NCI-H2196 treated with DMSO at 0.1 percent for 48 hours (cell line): Measurements from ENCODE around the gene LGR5.
"Not testable (repeated sequence)": the region's sequence is repeated elsewhere in the genome, so short reads cannot be mapped to it uniquely, and the experiment has no call there.

Experiments
- DNase-seq: peaks from one replicate; lab custom pipeline; 2025; ENCODE audit not compliant: unreplicated experiment; lab: John Stamatoyannopoulos, UW

Gene LGR5

DNA sequence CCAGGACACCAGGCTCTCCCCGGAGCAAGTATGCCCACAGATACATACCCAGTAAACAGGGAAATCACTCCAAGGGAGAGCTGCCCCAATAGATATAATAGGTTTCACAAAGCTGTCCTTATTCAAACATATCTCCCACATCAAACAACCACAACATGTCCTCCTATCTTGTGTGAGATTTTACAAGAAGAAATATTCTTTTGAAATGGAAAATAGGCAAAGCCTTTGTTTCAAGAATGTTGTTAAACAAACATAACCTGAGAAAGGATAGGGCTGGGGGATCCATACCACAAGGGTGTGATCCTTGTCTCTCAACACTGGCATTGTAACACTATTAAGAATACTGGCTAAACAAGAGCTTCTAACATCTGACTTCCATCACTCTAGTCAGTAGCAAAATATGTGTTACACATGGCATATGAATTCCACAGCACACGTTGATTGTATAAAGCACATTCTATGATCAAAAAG is 32.9 kb downstream of the LGR5 start:
- no peak for DNase-seq

DNA sequence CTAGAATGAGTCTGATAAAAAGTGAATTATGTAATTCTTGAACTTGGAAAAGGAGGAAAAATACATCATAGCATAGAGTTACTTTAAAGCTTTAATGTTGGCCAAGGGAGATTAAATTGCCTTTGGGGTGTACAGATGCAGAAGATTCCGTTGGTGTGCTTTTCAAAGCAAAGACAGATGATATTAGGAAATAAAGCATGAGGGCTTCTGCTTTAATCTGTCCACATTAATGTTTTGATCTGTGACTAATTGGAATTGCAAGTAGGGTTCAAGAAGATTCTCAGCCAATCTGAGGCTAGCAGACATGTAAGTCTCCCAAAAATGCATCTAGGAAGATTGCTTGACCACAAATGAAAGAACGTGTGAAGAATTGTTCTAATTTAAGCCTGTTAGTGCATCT is 35.2 kb downstream of the LGR5 start:
- no peak for DNase-seq

DNA sequence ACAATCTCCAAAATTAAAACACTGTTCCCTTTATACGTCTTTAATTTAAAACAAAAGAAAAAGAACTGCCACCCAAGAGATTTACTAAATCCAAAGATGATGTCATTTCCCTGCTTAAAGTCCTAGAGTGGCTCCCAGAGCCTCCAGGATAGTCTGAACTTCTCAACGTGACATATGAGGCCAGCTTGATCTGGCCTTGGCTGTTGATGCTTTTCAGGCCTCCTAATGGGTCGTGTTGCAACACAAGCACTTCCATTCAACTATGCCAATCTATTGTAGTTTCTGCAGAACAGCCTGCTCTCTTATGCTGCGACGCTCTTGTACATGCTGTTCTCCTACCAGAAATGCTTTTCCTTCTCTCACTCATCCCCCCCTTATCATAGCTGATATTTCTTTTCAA is 35.7 kb downstream of the LGR5 start:
- no peak for DNase-seq

DNA sequence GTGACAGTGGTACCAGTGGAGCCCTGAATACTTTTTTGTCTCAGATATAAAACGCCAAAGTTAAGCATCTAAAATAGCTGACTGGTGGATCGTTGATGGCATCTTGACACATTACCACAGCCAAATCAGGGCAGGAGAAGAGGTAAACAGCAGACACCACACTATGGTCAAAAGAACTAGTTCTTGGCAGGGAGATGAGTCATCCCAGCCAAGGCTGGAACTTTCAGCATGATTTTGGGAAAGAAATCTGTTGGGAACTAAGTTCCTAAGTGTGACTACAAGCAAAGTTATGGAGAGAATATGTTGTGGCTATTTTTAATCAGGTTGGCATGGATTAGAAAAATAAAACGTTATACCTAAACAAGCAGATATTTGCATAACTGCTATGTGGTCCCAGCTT is 36.9 kb downstream of the LGR5 start:
- DNase-seq = no peak

DNA sequence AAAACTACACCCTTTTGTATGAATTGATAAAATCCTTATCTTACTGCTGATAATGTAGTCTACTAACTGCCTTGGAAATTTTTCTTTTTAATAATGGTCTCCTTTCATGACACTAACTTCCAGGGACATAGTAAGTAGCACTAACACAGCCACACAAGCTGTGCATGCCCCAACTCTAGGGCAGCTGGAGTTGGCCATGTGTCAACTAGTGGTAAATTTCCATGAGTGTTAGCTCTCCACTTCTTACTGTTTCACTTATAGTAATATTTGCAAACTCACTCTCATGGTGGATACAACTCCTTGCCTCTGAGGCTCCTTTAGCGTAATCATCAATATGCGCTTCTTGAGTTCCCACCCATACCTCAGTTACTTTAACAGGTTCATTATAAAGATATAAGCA is 38.0 kb downstream of the LGR5 start:
- DNase-seq = no peak

DNA sequence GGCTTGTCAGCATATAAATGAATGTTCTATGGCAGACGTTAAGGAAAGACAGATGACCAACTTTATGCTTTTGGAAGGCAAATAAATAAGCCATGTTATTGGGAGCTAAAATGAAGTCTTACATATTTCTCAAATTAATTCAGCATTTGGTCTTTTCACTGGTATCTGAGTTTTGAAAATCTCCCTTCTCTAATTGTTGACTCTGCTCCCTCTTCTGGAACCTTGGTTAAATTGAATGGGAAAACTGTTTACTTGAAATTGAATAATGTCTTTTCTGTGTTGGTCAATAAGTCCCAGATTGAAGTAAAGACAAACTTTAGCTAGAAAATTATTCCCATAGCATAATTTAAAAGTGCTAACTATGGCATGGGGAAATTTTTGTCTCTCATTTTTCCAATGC is 38.7 kb downstream of the LGR5 start:
- DNase-seq = no peak

DNA sequence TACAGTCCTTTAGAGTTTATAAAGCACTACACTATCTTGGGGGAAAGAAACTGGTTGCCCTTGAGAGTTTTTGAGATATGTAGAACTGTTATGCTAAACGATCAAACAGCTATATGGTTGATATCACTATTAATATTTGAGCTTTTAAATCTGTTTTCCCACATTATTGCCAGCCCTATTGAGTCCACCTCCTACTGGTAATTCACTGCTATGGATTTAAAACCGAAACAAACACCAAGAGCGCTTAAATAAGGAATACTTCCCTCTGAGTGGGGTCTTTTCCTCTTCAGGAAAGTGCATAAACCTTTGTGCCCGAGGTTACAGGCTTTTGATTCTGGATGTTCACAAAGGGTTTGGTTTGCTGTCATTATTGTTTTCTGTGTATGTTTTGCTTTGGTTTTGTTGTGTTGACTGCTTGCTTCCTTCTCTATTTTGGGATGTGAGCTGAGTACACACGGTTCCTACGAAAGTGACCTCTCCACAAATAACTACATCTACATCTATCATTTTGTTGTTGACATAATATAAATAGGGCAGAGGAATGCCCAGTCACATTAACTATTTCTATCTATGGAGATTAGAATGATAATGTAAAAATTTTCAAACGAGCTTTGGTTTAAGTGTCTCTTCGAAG is 44.8 kb downstream of the LGR5 start:
- no peak for DNase-seq

DNA sequence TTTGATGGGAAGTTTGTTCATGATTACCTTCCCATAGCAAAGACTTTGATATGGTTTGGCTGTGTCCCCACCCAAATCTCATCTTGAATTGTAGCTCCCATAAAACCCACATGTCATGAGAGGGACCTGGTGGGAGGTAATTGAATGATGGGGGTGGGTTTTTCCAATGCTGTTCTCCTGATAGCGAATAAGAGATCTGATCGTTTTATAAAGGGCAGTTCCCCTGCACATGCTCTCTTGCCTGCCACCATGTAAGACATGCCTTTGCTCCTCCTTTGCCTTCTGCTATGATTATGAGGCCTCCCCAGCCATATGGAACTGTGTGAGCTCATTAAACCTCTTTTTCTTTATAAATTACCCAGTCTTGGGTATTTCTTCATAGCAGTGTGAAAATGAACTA is 51.2 kb downstream of the LGR5 start:
- DNase-seq = not testable (repeated sequence)

DNA sequence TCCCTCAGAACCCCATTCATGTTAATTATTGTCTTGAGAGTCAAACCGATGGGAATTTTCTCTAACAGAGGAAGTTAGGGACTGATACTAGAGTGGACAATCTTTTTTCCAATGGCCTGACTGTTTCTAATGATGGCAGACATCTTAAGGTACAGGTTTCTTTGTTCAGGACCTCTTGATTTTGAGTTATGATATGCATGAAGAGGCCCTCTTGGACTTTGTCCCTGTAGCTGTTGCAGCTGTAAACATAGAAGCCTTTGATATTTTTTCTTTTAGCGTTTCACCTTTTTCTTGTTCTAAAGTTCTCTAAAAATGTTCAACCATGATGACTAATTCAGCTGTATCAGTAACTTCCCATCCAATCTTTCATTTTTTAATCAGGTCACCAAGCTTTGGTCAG is 53.0 kb downstream of the LGR5 start:
- no peak for DNase-seq

DNA sequence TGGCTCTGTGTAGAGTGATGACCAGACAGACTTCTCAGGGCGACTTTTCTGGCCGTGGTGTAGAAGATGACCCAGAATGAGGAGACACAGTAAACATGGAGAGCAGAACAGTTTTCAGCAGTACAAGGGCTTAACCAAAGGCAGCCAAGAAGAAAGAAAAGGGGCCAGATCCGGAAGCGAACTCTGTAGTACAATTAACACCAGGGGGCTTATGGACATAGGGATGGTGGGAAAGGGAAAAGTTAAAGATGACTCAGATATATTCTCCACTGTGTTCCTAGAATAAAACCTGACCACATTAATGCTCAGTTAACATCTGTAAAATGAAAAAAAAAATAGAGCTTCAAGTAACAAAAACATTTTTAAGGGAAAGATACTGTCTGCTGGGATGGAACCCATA is 60.2 kb downstream of the LGR5 start:
- no peak for DNase-seq

DNA sequence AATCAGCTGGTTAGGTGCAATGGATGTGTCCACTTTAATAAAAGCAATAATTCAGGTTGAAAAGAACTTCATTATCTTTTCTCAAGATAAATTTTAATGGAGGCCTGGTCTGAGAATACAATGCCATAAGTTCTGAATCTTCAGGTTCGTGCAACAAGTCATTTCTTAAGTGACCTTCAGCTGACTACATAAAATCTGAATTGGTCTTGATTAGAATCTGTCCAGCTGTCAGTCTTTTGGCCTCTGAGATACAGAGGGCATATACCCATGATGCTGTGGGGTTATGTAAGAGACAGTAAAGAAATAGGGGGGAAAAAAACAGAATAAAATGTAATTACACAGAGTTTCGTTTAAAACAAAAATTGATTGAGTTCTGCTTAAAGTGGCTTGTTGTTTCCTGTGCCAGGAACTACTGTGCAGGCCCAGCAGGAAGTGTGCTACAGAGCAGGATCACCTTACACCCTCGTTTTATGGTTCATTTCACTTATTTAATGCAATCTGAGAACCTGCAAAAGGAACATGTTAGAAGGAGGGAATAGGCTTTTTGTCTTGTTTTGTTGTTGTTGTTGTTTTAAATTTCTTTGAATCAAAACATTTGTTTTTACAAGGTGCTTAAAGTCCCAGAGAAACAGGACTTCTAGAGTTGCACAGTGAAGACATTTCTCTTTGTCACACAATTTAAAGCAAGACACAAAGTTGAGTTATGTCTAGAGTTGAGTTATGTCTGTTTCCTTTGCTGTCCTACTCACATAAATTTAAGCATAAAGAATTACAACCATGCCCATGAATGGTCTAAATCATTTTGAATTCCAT is 64.2 kb downstream of the LGR5 start:
- DNase-seq = peak; percentile 3

DNA sequence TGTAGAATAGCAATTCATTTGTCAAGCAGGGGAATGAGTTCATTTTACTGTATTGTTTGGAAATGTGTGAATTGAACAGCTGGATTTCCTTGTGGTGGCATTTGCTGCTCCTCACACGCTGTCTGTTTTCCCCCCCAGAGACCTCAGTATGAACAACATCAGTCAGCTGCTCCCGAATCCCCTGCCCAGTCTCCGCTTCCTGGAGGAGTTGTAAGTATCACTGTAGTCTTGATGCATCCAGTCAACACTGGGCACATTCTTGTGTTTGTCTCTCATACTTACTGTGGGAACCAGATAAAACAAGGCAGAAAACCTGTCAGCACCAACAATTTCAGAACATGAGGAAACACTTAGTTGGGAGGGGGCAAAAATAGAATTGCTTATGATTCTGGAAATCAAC is 64.9 kb downstream of the LGR5 start:
- DNase-seq = no peak

DNA sequence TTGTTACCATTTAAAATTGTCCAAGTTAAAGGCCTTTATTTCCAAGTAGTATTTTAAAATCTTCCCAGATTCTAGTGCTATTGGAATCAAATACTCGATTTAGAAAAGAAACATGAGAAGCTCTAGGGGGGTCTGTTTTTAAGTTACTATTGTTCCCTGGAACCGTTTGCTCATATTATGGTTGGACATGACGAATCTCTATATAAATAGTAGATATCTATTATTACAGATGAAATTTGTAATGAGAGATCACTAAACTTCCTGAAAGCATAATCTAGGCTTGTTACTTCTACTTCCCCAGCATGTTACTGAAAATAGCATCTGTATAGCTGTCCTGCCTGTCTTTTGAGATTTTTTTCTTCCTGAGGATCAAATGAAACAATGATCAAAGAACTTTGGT is 70.1 kb downstream of the LGR5 start:
- DNase-seq = no peak

DNA sequence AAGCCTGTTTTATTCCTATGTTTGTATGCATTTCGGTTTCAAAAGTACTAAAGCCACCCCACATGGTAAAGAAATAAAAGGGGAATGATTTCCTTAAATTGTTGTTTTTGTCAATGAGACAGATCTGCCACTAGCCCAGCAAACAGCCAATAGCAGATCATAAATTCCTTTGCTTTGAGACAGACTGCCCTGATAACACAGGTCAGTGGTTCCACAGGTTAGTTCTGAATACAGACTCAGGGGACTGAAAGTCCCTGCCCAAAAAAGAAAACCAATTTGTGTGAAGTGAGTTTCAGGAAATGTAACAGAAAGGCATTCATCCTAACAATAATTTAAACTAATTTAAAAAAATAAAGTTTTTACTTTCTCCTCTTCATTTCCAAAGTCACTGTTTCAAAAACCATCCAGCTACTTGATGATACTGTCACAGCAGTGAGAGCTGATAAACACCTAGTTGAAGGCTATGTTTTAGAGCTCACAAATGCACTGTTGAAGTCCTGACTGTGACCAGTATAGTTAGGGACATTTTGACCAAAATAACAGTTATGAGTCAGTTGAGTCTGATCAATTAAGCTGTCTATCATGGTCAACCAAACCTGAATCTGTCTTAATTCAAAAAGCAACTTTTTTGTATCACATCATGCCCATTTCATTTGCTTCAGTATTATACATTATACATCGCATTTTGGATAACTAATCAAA is 77.7 kb downstream of the LGR5 start:
- no peak for DNase-seq

DNA sequence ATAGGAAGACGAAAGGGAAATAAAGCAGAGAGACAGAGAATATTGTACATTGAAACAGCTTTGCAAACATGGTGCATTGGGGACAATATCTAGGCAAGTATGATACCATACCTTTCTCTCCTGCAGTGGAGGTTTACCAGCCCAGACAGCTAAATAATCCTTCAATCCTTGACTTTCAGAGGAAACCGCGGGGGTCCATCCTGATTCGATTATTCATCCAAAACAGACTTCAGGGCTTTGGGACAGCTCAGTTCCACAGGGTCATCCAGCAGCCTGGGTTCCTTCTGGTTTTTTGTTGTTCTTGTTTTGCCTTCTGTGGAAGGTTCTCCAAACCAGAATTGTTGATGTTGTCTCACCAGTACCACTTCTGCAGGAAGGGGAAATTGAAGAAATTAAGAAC is 81.5 kb downstream of the LGR5 start:
- DNase-seq = no peak

DNA sequence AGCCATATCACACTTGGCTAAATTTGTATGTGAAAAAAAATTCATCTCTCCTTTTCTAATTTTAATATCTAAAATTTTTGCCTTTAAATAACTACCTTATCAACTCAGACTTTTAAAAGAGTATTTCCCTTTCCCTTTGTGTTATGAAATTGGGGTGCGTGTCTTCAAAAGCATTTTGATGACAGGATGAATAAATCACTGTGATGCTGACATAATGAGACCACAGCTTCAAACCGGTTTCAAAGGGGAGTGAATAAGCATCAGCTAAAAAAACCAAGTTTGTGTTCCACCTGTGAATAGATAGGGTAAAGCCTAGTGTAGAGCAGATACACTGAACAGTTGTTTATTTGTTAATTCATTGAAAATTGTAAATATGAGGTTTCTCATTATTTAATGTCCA is 85.0 kb downstream of the LGR5 start:
- DNase-seq = no peak

DNA sequence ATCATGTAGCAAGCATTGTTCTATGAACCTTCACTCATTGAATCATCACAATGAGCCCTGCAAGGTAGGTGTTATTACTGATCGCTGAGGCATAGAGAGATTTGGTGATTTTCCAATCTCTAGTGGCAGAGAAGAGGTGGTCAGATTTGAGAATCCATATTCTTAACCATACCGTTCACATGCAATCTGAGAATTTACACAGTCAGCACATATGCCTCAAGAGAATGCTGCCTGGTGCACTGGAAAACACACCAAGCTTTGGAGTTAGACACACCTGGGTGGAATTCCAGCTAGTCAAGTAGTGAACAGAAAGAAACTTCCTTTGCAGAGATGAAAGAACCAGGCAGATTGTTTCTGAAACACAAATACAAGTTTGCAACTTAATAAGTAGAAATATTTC is 94.1 kb downstream of the LGR5 start:
- DNase-seq = no peak

DNA sequence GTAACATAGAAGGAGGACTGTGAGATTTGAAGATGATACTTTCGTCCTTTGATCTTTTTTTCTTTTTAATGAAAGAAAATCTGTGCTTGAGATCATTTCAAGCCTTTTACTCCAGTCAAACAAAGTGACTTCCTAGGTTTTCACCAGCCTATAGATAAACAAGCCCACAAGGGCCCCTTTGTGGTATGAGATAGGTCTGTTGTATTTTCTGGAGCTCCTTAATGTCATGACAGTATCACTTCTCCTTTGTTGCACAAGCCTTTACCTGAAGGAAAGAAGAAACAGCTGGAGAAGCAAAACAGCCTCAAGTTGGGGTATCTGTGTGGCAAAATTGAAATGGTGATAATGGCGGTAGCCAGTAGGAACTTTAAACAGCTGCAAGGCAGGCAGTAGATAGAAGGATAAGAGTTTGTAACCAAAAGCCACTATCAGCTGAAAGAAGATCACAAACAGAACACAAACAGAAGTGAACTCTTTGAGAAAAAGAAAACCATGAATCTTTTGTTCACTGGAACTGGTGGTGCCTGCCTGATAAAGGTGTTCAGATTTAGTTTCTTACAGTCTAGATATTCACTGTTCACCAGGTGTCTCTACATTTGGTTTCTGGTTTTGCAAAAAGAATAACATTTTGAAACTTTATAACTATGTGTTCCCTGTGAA is 96.8 kb downstream of the LGR5 start:
- DNase-seq = no peak

DNA sequence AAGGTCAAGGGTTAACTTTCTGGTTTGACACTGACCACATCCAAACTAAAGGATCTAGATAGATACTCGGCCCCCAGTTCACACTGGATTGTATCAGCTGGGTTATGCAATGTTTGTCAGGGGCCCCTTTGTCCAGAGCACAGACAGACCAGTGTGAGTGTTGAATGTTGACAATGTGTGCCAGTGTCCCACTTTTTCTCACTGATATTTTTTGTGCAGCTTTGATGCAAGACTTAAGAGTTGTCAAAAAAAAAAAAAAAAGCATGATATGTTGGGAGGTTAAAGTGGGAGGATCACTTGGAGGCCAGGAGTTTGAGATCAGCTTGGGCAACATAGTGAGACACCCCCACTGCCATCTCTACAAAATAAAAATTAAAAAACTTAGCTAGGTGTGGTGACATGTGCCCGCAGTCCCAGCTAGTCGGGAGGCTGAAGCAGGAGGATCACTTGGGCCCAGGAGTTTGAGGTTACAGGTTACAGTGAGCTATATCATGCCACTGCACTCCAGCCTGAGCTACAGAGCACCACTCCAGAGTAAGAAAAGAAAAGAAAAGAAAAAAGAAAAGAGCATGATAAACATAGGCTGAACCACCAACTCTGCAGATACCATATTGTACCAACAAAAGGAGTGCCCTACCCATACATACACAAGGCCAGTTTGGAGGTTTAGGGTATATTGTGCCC is 97.5 kb downstream of the LGR5 start:
- DNase-seq = no peak

DNA sequence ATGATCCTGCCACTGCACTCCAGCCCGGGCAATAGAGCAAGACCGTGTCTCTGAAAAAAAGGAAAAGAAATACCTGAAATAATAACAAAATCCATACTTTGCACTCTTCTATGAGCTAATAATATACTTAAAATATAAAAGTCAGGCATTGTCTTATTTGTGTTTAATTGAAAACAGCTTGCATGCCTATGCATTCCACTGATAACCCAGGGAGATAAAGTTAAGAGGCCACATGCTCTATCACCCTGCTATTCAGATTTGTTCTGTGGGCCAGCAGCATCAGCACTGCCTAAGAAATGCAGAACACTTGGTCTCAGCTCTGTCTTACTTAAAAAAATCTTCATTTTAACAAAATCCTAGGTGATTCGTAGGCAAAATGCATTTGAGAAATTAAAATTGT is 99.2 kb downstream of the LGR5 start:
- DNase-seq = no peak

DNA sequence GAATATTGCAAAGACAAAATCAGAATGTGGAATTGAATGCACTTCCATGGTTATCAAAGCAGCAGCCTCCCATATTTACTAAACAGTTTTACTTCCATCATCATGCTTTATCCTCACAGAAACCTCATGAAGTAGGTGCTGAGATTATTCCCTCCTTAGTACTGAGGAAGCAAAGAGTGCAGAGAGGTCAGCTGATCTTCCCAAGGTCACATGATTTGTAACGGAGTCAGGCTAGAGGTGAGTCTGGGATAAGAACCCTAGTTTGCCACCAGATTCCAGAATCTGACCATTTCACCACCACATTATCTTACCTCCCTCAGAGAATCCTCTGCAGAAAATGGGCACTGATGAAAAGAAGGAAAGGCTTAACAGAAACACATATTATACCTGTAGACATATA is 102.0 kb downstream of the LGR5 start:
- DNase-seq = no peak
